ENCODE data around the gene TBC1D2.

DNA sequence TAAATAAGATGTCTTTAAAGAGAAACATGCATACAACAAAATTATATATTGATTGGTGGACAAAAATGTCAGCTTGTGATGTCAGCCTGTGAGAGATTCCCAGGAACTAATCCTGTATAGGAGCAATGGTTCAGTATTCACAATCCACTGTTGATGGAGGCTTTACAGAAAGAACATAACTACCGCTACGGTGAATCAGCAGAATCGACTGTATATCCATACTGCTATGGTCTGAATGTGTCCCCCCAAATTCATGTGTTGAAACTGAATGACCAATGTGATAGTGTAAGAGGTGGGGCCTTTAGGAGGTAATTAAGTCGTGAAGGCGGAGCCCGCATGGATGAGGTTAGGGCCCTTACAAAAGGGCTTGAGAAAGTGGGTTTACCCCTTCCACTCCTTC, 40.4 kb upstream of the TBC1D2 start:
- TF ChIP-seq GATA2 (IDR thresholded peaks at IDR 0.05; ENCODE audit: low read depth, low read length), result no peak
- TF ChIP-seq GATA3 (IDR thresholded peaks at IDR 0.05; ENCODE audit: low read depth, low read length), result no peak
